Sigmoid colon (tissue), 7 donors: Measurements from ENCODE around the gene B3GAT2. TPM values are rescaled to one million over a fixed set of nuclear protein-coding genes. Genes with fewer than 3 reads are reported as not detected.

Experiments
- DNase-seq: peaks from one replicate; pipeline ENCODE4 v3.0.0-alpha.2; 2019
- H3K27ac ChIP-seq, 4 donors: fragments of 200-600 bp; sonication (generic); one replicate each; pipeline ENCODE4 v1.5.1; 2016 to 2019; ENCODE audit warnings: mild to moderate bottlenecking in 1 of 4
- H3K27me3 ChIP-seq, 3 donors: fragments of 200-600 bp; sonication (generic); one replicate each; pipeline ENCODE4 v1.5.1; 2019; ENCODE audit warnings: mild to moderate bottlenecking in 1 of 3
- H3K36me3 ChIP-seq, 4 donors: fragments of 200-600 bp; sonication (generic); one replicate each; pipeline ENCODE4 v1.5.1; 2016 to 2019
- H3K4me1 ChIP-seq, 4 donors: fragments of 200-600 bp; sonication (generic); one replicate each; pipeline ENCODE4 v1.5.1; 2017 to 2019
- H3K4me3 ChIP-seq, 4 donors: fragments of 200-600 bp; sonication (generic); one replicate each; pipeline ENCODE4 v1.5.1; 2017 to 2019; ENCODE audit warnings: mild to moderate bottlenecking in 2 of 4, moderate library complexity in 1 of 4
- H3K9me3 ChIP-seq, 4 donors: fragments of 200-600 bp in 3 of 4; sonication (generic) in 3 of 4; one replicate each; pipeline versions ENCODE4 v1.5.1 to v1.6.1; 2013 to 2019
- EP300 ChIP-seq, 4 donors: sonication (generic); formaldehyde crosslinking; IDR thresholded peaks; one replicate each; pipeline ENCODE4 v1.6.1; 2017; ENCODE audit warnings: antibody characterized with exemption in 4 of 4
- POLR2A ChIP-seq, 2 donors: fragments of 450-650 bp; IDR thresholded peaks; one replicate each; pipeline ENCODE4 v1.6.1; 2016; ENCODE audit warnings: antibody characterized with exemption in 2 of 2, mild to moderate bottlenecking in 2 of 2, moderate library complexity in 2 of 2
- POLR2AphosphoS5 ChIP-seq, 4 donors: sonication (generic); formaldehyde crosslinking; IDR thresholded peaks; one replicate each; pipeline ENCODE4 v1.6.1; 2017; ENCODE audit warnings: antibody characterized with exemption in 4 of 4
- WGBS, 2 donors: extraction: QIAGEN DNeasy Blood & Tissue Kit; methylation state at CpG; one replicate each; pipeline ENCODE4 v1.1.7; 2013; 5-methylcytosine and 5-hydroxymethylcytosine counted together
- intact Hi-C: fragments of 100-400 bp; cut with DNase I; formaldehyde crosslinking; loops from one replicate; pipeline ENCODE4 v1.15.1; 2023
- polyA plus RNA-seq, 3 donors: library from polyadenylated mRNA; stranded (reverse); fragments of 200-250 nt; gene quantifications; one replicate each; pipeline ENCODE4 v1.2.3, GENCODE V29; 2013
- total RNA-seq, 4 donors: library from RNA; depleted of rRNA; stranded (reverse); fragments of >200 nt; gene quantifications; one replicate each; pipeline ENCODE4 v1.1.0, GENCODE V29; 2016
- TF ChIP-seq, protein P1 (sequence below), 4 experiments: fragments of 450-650 bp in 3 of 4; fragments of 200-600 bp in 1 of 4; IDR thresholded peaks; one replicate each; pipeline ENCODE4 v1.5.1; 2016 to 2019; ENCODE audit warnings: antibody characterized with exemption in 4 of 4, mild to moderate bottlenecking in 3 of 4, moderate library complexity in 2 of 4
- donor health status: healthy with polysubstance abuse.
- donor health status: Bipolar disorder and iron deficiency.
- donor health status: healthy.

Gene B3GAT2
- total and polyA plus RNA-seq, 7 donors = under 0.01 to 0.28 (median 0.17) TPM; not detected in 3

- 64 to 70% methylated on average over 2 of the region's 2 CpGs for WGBS, 2 donors
- DNase-seq = no peak
- no peaks in the 10 kb centered on the region for H3K27me3 ChIP-seq
- no peaks in the 10 kb centered on the region for H3K4me1 ChIP-seq
- H3K27ac ChIP-seq = no peak overlapping the region
- no peaks in the 10 kb centered on the region for H3K9me3 ChIP-seq
- H3K4me3 ChIP-seq = no peak overlapping the region
- no peaks in the 10 kb centered on the region for H3K36me3 ChIP-seq
- TF ChIP-seq, protein P1, sequence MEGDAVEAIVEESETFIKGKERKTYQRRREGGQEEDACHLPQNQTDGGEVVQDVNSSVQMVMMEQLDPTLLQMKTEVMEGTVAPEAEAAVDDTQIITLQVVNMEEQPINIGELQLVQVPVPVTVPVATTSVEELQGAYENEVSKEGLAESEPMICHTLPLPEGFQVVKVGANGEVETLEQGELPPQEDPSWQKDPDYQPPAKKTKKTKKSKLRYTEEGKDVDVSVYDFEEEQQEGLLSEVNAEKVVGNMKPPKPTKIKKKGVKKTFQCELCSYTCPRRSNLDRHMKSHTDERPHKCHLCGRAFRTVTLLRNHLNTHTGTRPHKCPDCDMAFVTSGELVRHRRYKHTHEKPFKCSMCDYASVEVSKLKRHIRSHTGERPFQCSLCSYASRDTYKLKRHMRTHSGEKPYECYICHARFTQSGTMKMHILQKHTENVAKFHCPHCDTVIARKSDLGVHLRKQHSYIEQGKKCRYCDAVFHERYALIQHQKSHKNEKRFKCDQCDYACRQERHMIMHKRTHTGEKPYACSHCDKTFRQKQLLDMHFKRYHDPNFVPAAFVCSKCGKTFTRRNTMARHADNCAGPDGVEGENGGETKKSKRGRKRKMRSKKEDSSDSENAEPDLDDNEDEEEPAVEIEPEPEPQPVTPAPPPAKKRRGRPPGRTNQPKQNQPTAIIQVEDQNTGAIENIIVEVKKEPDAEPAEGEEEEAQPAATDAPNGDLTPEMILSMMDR (IDR thresholded peaks at IDR 0.05) = no peak
- TF ChIP-seq POLR2A (IDR thresholded peaks at IDR 0.05) (no peak), POLR2AphosphoS5 (IDR thresholded peaks at IDR 0.05) (no peak), EP300 (IDR thresholded peaks at IDR 0.05) (no peak)
- intact Hi-C loops = no loop called here
Observed at GRCh38 chr6:70900047-70900446, 56.8 kb downstream of the B3GAT2 start.

DNA sequence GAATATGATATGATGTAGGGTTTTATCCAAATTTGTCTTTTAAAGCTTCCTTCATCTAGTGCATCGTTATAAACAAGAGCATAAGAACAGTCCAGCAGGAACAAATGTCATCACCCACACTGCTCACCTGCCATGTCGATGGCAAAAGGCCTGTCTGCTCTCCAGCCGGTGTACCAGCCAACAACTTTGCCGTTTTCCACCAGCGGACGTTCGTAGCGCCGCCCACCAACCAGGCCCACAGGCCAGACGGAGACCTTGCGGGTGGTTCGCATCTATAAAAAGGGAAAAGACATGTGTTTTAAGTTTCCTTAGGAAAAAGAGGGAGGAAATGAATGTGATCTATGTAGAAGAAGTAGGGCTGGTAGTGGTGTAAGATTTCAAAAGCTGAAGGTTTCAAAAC is 62.9 kb downstream of the B3GAT2 start:
- no peak overlapping the region for H3K4me3 ChIP-seq

GRCh38 chr6:70889270-70889669 is 67.6 kb downstream of the B3GAT2 start:
- no peaks in the 10 kb centered on the region for H3K36me3 ChIP-seq
- DNase-seq = no peak
- WGBS, 2 donors = 92 to 93% methylated on average over 7 of the region's 7 CpGs
- H3K9me3 ChIP-seq = no peaks in the 10 kb centered on the region
- no peaks in the 10 kb centered on the region for H3K27me3 ChIP-seq
- H3K27ac ChIP-seq = no peak overlapping the region
- H3K4me1 ChIP-seq = no peaks in the 10 kb centered on the region
- TF ChIP-seq EP300 (IDR thresholded peaks at IDR 0.05) = no peak
- TF ChIP-seq, protein P1 (IDR thresholded peaks at IDR 0.05) = no peak
- no peak for TF ChIP-seq POLR2A (IDR thresholded peaks at IDR 0.05)
- TF ChIP-seq POLR2AphosphoS5 (IDR thresholded peaks at IDR 0.05) = no peak
- intact Hi-C loops = no loop called here
- no peak overlapping the region for H3K4me3 ChIP-seq

More for the DNA sequence above, 62.9 kb downstream of the B3GAT2 start:
- intact Hi-C loops = loop anchor here (10.0 kb wide), 1 partner anchor 589 kb away; the partner anchor contains the start of gene COL9A1
- DNase-seq = no peak
- no peak overlapping the region for H3K27ac ChIP-seq
- H3K4me1 ChIP-seq = no peaks in the 10 kb centered on the region
- H3K36me3 ChIP-seq = no peaks in the 10 kb centered on the region
- TF ChIP-seq POLR2AphosphoS5 (IDR thresholded peaks at IDR 0.05) (no peak), EP300 (IDR thresholded peaks at IDR 0.05) (no peak), POLR2A (IDR thresholded peaks at IDR 0.05) (no peak)
- TF ChIP-seq, protein P1 (IDR thresholded peaks at IDR 0.05) = no peak
- H3K27me3 ChIP-seq = no peaks in the 10 kb centered on the region
- 95% methylated on average over 12 of the region's 12 CpGs for WGBS, 2 donors
- H3K9me3 ChIP-seq = no peaks in the 10 kb centered on the region

DNA sequence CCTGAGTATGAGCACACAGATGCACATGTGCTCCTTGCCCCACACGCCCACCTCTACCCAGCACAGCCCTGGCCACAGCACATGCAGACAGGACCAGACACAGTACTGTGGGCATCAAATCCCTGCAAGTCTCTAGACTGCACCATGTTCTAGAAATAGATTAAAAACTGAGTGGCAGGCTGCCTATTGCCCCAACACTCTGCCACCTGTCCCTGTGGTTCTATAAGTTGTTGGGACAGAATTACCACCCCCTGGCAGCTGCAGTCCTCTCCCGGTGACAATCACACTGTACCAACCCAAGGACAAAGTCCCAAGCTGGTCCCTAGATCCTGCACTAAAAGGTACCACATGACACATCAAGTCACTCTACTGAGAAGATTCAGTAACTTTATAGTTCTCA is 70.2 kb downstream of the B3GAT2 start:
- intact Hi-C loops = no loop called here
- TF ChIP-seq, protein P1 (IDR thresholded peaks at IDR 0.05) = no peak
- no peak for TF ChIP-seq POLR2A (IDR thresholded peaks at IDR 0.05)
- TF ChIP-seq EP300 (IDR thresholded peaks at IDR 0.05) = no peak
- no peak for TF ChIP-seq POLR2AphosphoS5 (IDR thresholded peaks at IDR 0.05)
- Histone ChIP-seq H3K27ac (no peak overlapping the region), H3K27me3 (no peaks in the 10 kb centered on the region), H3K4me3 (no peak overlapping the region), H3K9me3 (no peaks in the 10 kb centered on the region), H3K36me3 (no peaks in the 10 kb centered on the region), H3K4me1 (no peaks in the 10 kb centered on the region)
- WGBS, 2 donors = 24 to 81% methylated on average over 2 of the region's 2 CpGs
- DNase-seq = no peak

DNA sequence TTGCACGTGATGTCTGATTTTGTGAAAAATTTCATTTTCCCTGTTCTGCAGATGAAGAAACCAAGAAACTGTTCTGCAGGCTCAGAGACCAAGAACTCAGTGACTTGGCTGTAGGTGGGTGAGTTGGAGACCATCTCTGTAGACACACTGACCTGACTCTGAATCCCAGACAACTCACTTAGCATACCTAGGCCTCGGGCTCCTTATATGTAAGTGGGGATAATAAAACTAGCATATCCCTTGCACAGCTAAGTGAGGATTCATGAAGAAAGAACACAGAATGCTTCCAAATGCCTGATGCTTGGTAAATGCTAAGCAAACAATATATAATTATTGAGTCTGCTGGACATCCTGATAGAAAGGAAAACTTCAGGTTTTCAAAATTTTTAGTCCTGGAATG is 70.8 kb downstream of the B3GAT2 start:
- H3K4me3 ChIP-seq = no peak overlapping the region
- H3K36me3 ChIP-seq = no peaks in the 10 kb centered on the region
- DNase-seq = no peak
- TF ChIP-seq EP300 (IDR thresholded peaks at IDR 0.05) = no peak
- TF ChIP-seq, protein P1 (IDR thresholded peaks at IDR 0.05) = no peak
- TF ChIP-seq POLR2A (IDR thresholded peaks at IDR 0.05) = no peak
- no peak for TF ChIP-seq POLR2AphosphoS5 (IDR thresholded peaks at IDR 0.05)
- H3K4me1 ChIP-seq = no peaks in the 10 kb centered on the region
- intact Hi-C loops = no loop called here
- H3K27me3 ChIP-seq = no peaks in the 10 kb centered on the region
- H3K9me3 ChIP-seq = no peaks in the 10 kb centered on the region
- 79 to 90% methylated on average over 2 of the region's 2 CpGs for WGBS, 2 donors
- no peak overlapping the region for H3K27ac ChIP-seq
